Activated T-cell treated with anti-CD3 and anti-CD28 coated beads, Interleukin-2, amount 50 U/mL, for 1 hour (primary cell): ENCODE results near the gene GRAMD1B.

Experiments used
- DNase-seq: peaks from one replicate; pipeline ENCODE4 v3.0.0-alpha.2; 2020

The GRAMD1B gene

DNA sequence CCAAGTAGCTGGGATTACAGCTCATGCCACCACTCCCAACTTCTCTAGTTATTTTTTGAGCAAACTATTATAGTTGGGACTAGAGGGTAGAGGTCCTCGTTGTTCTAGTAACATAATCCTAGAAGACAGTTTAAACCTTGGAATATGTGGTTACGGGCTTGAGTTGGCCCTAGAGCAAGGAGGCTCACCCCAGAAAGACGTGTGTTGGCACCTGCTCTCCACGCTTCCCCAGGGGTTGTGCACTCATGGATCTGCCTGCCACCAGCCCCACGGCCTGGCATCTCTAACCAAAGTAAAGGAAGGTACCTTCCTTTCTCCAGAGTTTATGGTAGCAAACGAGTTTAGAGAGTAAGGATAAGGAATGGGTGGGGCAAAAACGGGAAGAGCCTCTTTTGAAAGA is 145.4 kb downstream of the GRAMD1B start:
- no peak for DNase-seq

DNA sequence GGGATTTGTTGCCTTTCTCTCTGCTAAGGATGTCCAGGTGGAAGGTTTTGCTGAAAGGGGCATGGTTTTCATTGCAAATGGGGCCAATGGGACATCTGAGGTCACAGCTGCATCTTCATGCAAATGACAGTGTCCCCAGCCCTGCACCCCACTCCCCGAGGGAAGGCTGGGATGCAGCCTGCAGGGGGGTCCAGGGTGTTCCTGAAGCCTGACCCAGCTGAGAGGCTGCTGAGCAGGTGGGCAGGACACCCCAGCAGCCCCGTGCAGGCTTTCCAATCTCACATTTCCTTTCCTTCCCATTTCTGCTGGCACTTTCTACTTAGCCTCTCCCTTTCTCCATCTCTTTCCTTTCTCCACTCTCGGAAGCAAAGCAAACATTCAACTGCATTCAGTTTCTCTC is 146.0 kb downstream of the GRAMD1B start:
- no peak for DNase-seq

DNA sequence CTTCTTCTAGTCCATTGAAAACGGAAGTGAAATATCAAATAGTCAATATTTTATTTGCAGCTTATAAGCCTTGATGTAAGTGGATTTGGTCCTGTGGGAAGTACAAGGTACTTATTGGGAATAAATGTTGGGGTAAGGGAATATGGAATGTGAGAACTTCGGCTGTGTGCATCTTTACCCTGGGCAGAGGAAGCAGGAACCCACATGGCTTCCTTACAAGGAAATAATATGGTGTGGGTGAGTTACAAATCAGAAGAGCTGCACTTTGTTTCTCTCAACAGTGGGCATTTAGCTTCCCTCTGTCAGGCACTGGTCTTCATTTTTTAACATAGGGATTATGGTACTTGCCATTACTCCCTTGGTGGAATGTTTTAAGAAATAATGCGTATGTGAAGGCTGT is 146.4 kb downstream of the GRAMD1B start:
- no peak for DNase-seq

DNA sequence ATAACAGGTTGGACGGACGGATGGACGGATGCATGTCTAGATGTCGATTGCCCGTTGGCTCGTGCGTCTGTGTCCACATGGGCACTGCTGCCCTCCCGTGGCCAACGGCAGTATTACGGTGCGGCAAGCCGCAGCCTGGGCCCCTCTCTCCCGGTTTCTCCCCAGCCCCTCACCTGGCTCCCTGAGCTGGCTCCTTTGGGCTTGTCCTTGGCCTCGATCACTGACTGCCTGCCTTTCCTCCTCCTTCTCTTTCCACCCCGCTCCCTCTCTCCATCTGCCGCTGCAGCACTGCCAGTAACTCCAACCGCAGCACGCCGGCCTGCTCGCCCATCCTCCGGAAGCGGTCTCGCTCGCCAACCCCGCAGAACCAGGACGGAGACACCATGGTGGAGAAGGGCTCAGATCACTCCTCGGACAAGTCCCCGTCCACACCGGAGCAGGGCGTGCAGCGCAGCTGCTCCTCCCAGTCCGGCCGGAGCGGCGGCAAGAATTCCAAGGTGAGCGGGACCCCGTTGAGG is 147.1 kb downstream of the GRAMD1B start:
- DNase-seq: peak; percentile 75

DNA sequence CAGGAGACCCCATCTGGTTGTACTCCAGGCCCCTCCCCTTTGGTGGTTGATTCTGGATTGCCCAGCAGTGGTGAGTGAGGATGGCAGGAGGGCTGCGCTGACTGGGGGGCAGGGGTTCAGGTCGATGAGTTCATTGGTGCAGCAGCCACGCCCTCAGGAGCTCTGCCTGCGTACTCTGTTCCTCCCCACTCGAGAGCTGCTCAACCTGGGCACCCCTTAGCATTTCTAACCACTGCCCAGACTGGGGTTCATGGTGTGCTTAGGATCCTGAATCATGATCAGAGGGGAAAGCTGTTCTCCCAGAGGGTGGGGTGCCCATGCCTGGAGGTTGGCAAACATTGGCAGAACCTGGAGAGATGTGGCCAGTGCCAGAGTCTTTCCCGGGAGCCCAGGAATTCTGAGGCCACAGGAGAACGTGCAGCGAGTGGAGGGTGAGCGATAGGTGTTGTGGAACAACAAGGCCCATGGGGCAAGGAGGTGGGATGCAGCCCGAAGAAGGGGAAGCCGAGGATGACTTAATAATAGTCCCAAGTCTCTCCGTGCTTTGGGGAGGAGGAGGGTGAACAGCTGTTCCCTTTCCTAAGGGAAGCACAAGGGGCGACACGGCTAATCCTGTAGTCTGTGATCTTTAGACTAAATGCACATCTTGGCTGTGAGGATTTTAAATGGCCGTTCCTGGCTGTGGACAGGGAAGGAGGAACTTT is 148.9 kb downstream of the GRAMD1B start:
- no peak for DNase-seq

DNA sequence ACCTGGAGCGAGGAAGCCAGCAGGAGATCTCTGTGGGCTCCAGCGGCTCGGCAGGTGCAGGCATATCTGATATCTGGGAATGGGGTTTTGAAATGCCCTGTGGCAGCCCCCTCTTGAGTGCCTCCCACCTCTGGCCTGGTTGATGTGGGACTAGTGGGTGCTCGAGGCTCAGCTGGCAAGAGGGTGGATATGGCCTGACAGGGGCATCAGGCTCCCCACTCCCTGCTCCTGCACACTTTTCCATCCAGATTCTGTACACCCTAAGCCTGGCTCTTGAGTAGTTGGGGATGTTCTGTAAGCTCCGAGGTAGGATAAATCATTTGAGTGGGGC is 149.4 kb downstream of the GRAMD1B start:
- DNase-seq: no peak

DNA sequence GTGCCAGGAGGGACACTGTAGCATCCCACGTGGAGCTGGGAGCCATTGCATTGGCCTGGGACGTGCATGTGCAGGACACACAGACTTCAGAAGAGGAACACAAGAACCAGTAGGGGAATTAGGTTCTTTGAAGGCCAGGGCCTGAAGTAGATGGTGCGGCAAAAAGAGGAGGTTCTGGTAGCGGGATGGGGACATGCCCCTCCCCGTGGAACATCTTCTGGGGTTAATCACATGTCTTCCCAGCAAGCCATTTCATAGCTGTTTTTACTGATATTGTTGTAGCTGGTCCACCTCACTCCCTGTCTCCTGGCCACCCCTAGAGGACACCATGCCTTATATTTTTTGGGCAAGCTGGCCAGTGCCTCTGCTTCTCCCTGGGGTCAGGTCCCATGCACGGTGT is 150.1 kb downstream of the GRAMD1B start:
- no peak for DNase-seq

DNA sequence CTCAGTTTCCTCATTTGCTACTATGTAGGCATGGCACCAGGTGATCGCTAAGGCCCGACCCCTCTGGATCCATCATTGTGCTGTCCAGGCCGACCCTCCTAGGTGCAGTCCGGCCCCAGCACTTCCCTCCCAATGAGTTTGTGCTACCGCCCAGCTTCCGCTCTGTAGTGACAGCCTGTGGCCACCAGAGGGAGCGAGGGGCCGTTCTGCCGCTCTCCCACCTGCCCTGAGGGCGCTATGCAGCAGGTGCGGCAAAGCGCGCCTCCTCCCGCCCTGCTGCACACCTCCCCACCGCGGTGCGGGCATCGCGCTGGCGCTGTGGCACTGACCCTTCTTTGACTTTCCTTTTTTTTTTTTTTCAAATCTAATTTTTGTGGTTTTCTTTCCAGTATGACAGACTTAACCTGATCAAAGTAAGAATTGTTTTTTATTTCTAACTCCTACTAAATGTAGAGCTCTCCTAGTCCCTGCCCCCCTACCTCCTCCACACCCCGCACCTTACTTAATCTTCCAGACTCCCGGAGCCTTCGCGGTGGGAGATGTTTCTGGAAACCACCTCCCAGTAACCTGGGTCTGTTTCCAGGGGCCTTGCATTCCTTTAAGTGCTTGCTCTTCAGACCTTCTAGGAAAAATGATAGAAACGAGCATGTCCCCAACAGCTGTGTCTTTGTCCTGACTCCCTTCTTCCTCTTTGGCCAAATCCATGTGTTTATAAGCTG is 150.6 kb downstream of the GRAMD1B start:
- DNase-seq: peak; percentile 70

DNA sequence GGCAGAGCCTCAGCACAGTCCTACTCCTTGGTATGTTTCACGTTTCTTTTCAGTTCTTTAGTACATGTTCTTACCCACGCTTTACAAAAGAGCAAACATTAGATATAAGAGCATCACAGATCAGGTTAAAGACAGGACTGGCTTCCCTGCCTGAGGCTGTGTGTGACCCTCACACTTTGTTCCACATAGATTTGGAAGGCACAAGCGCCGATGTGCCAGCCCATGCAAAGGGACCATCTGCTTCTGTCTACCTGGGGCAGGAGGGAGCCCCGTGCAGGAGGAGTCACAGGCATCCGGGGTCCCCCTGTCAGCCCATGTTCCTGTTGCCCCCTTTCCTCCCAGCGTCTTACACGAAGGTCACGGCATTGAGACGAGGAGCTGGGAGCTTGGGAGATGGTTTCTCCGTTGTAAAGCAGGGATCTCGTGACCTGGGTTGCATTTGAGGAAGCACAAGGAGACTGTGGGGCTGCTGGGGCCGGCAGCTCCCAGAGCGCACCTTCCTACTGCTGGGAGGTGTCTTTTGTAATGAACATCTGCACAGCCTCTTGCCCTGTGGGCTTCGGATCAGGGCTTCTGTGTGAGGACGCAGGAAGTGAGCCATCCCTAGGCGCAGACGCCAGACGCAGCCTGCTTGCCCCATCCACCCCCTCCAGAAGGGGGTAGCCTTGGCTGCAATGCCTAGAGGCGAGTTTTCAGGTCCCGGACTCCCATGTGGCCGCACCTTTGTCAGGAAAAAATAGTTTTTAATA is 151.8 kb downstream of the GRAMD1B start:
- DNase-seq: no peak

DNA sequence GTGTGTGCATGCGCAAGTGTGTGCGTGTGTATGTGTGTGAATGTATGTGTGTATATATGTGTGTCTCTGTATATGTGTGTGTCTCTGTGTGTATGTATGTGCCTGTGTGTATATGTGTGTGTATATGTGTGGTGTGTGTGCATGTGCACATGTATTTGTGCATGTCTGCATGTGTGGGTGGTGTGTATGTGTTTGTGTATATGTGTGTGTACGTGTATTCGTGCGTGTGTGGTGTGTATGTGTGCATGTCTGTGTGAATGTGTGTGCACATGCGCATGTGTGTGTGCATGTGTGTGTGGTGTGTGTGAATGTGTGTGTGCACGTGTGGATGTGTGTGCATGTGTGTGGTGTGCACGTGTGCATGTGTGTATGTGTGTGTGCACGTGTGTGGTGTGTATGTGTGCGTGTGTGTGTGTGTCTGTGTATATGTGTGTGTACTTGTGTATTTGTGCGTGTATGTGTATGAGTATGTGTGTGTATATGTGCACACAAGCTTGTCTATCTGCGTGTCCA is 153.0 kb downstream of the GRAMD1B start:
- DNase-seq: no peak

DNA sequence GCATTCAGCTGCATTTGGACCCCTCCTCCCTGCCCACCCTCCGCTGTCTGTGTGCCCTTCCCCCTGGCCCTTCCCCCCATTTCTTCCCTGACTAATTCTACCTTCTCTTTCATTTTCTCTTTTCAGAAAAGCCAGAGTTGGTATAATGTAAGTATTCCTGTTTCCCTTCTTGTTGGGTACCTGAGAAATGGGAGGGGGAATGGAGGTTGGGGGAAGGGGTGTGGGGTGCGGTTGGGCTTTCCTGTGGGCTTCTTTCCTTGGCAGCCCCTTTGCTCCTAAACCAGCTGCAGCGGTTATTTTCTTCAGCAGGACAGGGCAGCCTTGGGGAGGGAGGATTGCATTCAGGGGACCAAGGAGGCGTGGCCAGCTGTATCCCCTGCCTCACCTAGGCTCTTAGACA is 154.1 kb downstream of the GRAMD1B start:
- no peak for DNase-seq

DNA sequence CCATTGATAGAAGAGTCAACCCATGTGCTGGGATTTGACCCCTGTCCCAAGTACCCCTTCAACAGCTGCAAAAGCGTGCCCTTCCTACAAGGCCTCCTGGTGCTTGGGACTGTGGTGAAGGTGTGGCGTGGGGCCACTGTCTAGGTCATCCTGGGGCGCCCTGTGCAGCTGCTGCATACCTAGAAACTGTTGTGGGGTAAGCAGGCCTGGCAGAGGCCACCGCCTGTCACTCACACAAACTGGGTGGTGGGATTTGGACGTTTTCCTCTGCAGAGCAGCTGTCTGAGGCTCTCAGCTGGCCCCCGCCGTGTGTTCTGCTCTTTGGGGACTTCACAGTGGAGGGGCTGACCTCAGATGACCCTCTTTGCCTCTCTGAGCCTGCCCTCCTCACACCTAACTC is 154.7 kb downstream of the GRAMD1B start:
- DNase-seq: no peak

DNA sequence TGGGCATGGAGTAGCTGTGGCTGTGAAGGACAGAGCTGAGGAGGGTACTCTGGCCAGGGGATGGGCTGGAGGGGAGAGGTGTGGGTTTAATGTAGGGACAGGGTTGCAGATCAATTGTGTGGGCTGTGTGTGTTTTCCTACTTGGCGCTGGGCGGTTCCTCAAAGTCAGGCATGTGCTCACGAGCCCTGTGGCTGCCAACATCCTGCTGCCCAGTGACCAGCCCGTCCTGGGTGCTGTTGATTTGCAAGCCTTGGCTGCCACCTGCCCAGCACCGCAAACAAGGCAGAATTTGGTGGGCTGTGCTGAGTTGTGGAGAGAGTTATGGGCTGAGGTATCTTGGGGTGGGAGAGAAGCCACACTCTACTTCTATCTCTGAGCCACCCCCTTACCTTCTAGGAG is 155.1 kb downstream of the GRAMD1B start:
- DNase-seq: no peak

DNA sequence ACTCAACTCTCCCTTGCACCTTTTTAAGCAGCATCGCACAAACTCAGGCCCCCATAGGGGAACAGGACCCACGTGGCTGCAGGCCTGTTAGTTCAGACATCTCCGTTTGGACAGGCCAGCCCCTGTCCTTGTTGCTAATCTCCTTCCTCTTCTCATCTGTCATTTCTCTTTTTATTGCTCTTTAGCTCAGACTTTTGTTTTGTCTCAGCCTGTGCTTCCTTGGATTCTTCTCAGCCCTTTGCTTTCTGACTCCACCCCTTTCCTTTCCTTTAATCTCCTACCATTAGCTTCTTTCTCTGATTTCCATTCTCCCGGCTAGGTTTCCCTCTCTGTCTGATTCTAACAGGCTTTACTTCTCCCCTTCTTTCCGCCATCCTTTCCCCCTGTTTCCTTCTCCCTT is 155.6 kb downstream of the GRAMD1B start:
- DNase-seq: no peak

DNA sequence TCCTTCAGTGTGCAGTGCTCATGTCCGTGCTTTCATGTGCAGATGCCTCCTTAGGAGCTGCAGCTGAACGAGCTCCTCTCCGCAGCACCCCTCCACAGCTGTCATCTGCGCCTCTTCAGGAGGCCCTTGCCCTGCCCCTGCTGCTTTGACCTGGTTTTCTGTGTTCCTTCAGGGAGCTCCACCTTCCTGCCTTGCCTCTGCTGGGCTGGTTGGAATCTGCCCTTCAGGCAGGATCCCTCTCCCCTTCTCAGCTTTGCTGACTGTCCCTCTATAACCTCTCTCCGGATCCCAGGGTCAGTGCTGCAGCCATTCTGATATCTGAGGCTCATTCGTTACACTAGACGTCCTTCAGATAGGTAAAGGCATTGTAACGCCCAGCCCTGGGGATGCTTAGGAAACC is 156.5 kb downstream of the GRAMD1B start:
- no peak for DNase-seq

DNA sequence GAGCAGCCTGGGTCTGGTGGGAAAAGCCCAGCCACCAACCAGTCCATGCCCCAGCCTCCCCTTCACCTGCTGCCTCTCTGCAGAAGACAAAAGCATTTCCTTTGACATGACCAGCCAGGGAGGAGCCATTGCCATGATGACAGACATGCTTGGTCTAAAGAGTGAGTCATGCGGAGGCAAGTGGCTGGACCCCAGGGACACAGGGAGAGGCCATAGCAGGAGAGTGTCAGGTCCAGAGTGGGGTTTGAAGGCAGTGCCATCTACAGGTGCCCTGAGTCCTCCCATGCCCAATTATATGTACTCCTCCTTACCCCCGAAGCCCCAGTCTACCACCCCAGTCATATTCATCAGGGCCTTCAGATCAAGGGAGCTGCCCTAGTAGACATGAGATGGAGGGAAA is 157.0 kb downstream of the GRAMD1B start:
- DNase-seq: no peak

DNA sequence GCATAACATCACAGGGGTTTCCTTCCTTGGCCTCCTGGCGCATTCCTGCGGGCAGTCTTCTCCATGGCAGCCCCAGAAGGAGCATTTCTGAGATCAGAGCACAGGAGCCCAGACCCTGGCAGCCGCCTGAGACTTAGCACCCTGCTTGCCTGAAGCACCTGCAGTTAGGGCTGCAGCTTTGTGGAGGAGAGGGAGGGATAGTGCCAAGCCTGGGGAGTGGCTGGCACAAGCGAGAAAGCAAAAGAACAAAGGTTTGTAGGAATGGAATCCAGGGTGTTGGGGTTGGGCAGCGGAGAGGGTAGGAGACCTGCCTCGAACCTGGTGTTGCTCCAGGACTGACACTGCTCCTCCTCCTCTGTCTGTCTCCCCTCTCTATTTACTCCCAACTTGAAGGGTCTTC is 157.5 kb downstream of the GRAMD1B start:
- DNase-seq: no peak

DNA sequence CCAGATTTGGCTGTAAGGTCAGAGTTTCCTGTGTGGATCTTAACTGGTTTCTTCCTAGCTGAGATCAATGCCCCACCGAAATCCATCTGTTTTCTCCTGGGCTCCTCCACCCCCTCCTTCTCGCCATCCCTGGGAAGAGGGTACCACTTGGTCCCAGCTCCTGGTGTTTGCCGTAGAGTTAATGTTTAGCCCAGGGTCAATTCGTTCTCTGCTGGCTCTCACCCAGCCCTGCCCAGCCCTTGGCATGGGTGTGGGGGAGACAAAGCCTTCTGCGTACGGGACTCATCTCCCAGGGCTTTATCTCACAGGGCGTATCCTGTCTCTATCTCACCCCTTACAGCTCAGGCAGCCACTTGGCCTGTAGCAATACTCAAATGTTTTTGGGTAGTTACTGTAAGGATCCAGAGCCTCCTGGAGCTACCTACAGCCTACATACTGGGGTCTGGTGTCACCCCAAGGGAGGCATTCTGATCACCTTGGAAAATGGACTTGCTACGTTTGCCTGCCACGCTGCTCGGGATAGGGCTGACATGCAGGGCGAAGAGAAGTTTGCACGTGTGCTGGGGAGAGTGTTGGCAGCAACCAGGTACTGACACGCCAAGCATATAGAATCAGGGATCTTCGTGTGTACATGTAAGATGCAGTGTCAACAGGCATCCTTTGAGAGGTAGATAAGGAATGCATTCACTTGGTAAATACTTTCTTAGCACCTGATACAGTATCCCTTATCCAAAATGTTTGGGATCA is 158.2 kb downstream of the GRAMD1B start:
- no peak for DNase-seq

DNA sequence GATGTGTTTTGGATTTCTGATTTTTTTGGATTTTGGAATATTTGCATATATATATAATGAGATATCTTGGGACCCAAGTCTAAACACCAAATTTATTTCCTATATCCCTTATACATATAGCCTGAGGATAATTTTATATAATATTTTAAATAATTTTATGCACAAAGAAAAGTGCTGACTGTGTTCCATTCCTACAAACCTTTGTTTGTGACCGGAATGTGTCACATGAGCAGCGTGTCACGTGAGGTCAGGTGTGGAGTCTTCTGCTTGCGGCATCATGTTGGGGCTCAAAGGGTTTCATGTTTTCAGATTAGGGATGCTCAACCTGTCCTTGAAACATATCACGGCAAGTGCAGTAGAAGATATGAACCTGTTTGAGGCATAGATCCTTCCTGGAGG is 158.8 kb downstream of the GRAMD1B start:
- DNase-seq: no peak

DNA sequence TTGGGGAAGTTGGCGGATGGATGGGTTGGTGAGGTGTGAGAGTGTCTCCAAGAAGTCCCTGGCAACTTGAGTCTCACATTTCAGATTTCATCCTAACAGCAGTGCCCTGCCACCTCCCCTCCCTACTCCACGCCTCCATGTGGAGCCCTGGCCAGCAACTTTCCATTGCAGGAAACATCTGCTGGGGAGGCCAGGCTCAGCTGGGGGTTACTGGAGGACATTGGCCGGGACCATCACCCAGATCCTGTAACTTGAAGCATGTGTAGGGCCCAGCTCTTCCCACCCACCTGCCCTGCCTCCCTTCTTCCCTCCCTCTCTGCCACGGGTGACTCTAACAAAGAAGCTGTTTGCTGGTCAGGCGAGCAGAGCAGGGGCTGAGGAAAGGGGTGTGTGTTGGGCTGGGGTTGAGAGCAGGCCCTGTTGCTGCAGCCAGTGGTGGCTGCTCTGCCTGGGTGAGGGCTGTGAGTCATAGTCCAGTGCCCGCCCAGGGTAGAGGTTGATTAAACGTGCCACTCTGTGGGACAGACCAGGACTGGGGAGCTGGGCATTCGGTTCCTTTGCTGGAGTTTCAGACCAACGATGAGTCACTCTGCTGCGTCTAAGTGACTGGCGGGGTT is 160.3 kb downstream of the GRAMD1B start:
- no peak for DNase-seq

DNA sequence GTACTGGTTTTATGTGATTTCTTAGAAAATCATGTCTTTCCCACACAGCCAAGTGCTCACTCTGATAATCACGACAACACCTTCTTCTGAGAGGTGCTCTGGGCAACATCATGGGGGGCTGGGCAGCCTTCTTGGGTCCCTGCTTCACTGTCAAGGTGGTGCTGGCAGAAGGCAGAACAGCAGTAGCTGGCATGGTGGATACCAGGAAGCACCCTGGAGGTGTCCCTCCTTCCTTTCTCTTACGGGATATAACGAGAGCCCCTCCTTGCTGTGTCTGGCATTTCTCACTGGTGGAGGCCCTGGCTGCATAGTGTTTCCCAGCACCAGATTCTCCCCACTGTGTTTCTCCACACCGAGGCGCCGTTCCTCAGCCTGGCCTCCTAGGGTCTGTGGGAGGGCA is 163.5 kb downstream of the GRAMD1B start:
- no peak for DNase-seq

DNA sequence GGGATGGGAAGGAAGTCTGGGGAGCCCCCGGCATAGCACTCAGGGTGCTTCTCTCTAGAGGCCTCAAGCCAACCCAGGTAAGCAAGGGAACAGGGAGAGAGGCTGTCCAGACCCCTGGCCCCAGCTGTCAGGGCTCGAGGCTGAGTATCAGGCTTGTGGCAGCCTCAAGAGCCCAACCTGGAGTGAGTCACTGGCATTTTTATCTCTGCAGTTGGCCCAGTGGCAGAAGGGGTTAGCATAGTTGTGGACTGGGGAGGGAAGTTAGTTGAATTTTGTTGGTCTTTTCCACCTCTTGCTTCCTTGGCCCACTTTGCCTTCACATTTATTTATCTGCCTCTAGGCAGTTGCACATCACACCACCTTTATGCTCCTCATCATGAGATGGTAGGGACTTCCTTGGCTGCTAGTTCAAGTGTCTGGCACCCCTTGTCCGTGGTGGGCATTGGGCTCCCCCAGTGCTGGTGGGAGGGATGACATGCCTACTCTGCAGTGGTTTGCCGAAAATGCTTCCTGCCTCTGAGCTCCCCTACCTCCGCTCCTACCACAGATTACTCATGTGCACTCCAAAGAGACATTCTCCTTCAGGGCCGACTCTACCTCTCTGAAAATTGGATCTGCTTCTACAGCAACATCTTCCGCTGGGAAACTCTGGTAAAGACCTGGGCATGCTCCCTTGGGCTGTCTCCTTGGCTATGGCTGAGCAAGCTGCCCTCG is 164.3 kb downstream of the GRAMD1B start:
- no peak for DNase-seq
